SK-N-SH treated with all-trans-retinoic acid at 6 μM for 48 hours (cell line): ENCODE measurements around the gene KIF3B.
"Not testable (repeated sequence)": the region's sequence is repeated elsewhere in the genome, so short reads cannot be mapped to it uniquely, and the experiment has no call there.

Experiments
- ATAC-seq: fragments of 200-7000 bp; cut with Tn5 transposase; 3 replicates; pipeline ENCODE4 v1.9.1; 2020; ENCODE audit warnings: mild to moderate bottlenecking, moderate library complexity
- ARNTL ChIP-seq: fragments of 450-650 bp; formaldehyde crosslinking; IDR thresholded peaks from 2 replicates; pipeline ENCODE4 v1.5.0; 2020; ENCODE audit warnings: low read depth, mild to moderate bottlenecking, moderate library complexity, borderline replicate concordance
- BACH2 ChIP-seq: fragments of 250-450 bp; sonication (Bioruptor Pico); IDR thresholded peaks from 2 replicates; pipeline ENCODE4 v1.9.0; 2021; ENCODE audit warnings: mild to moderate bottlenecking, borderline replicate concordance
- CREB5 ChIP-seq: fragments of 250-450 bp; sonication (Bioruptor Pico); IDR thresholded peaks from 2 replicates; pipeline ENCODE4 v1.5.1; 2020; ENCODE audit warnings: low read depth, mild to moderate bottlenecking, moderate library complexity
- CSDC2 ChIP-seq: fragments of 250-450 bp; sonication (Bioruptor Pico); IDR thresholded peaks from 2 replicates; pipeline ENCODE4 v1.5.0; 2020; ENCODE audit warnings: mild to moderate bottlenecking, moderate library complexity
- CSRNP3 ChIP-seq: fragments of 250-450 bp; sonication (Bioruptor Pico); IDR thresholded peaks from 2 replicates; pipeline ENCODE4 v1.5.1; 2021; ENCODE audit warnings: mild to moderate bottlenecking, moderate library complexity
- ESRRG ChIP-seq: fragments of 250-450 bp; sonication (Bioruptor Pico); IDR thresholded peaks from 2 replicates; pipeline ENCODE4 v1.6.1; 2021; ENCODE audit warnings: mild to moderate bottlenecking
- GLIS3 ChIP-seq: fragments of 250-450 bp; sonication (Bioruptor Pico); IDR thresholded peaks from 2 replicates; pipeline ENCODE4 v1.5.0; 2020; ENCODE audit warnings: mild to moderate bottlenecking, moderate library complexity
- ISL1 ChIP-seq: fragments of 250-450 bp; sonication (Bioruptor Pico); IDR thresholded peaks from 2 replicates; pipeline ENCODE4 v2.1.2; 2022; ENCODE audit warnings: mild to moderate bottlenecking, moderate library complexity
- OSR1 ChIP-seq: fragments of 250-450 bp; sonication (Bioruptor Pico); IDR thresholded peaks from 2 replicates; pipeline ENCODE4 v1.8.0; 2022; ENCODE audit warnings: moderate library complexity, mild to moderate bottlenecking, inconsistent platforms
- POU6F1 ChIP-seq: fragments of 250-450 bp; sonication (Bioruptor Pico); IDR thresholded peaks from 2 replicates; pipeline ENCODE4 v1.8.0; 2021; ENCODE audit warnings: low read depth, mild to moderate bottlenecking, moderate library complexity, borderline replicate concordance
- RARB ChIP-seq: fragments of 250-450 bp; sonication (Bioruptor Pico); IDR thresholded peaks from 2 replicates; pipeline ENCODE4 v1.8.0; 2021; ENCODE audit warnings: mild to moderate bottlenecking, moderate library complexity
- SNAI2 ChIP-seq: fragments of 250-450 bp; sonication (Bioruptor Pico); IDR thresholded peaks from 2 replicates; pipeline ENCODE4 v1.5.0; 2020; ENCODE audit warnings: mild to moderate bottlenecking, moderate library complexity
- TOX ChIP-seq: fragments of 250-450 bp; sonication (Bioruptor Pico); IDR thresholded peaks from 2 replicates; pipeline ENCODE4 v1.8.0; 2021; ENCODE audit warnings: mild to moderate bottlenecking, moderate library complexity, borderline replicate concordance
- TSHZ2 ChIP-seq: fragments of 250-450 bp; sonication (Bioruptor Pico); IDR thresholded peaks from 2 replicates; pipeline ENCODE4 v1.5.0; 2020; ENCODE audit warnings: mild to moderate bottlenecking, moderate library complexity
- ZC3H10 ChIP-seq: fragments of 250-450 bp; sonication (Bioruptor Pico); IDR thresholded peaks from 2 replicates; pipeline ENCODE4 v1.5.1; 2021; ENCODE audit warnings: mild to moderate bottlenecking, moderate library complexity
- ZFP3 ChIP-seq: fragments of 250-450 bp; sonication (Bioruptor Pico); IDR thresholded peaks from 2 replicates; pipeline ENCODE4 v1.5.0; 2020; ENCODE audit warnings: mild to moderate bottlenecking, moderate library complexity
- ZFP30 ChIP-seq: fragments of 450-650 bp; formaldehyde crosslinking; IDR thresholded peaks from 2 replicates; pipeline ENCODE4 v1.5.0; 2022; ENCODE audit warnings: mild to moderate bottlenecking, moderate library complexity
- ZNF565 ChIP-seq: fragments of 450-650 bp; formaldehyde crosslinking; conservative IDR thresholded peaks from 2 replicates; pipeline ENCODE4 v1.5.0; 2020; ENCODE audit warnings: low read depth, mild to moderate bottlenecking, moderate library complexity
- ZNF70 ChIP-seq: fragments of 450-650 bp; formaldehyde crosslinking; IDR thresholded peaks from 2 replicates; pipeline ENCODE4 v1.5.0; 2020; ENCODE audit warnings: mild to moderate bottlenecking, moderate library complexity
- ZNF8 ChIP-seq: fragments of 450-650 bp; formaldehyde crosslinking; IDR thresholded peaks from 2 replicates; pipeline ENCODE4 v1.5.0; 2020; ENCODE audit warnings: mild to moderate bottlenecking, moderate library complexity

KIF3B gene

GRCh38 chr20:32287231-32287638 lies 9.8 kb downstream of the KIF3B start (continued):
- TF ChIP-seq POU6F1 (CRISPR knock-in tag) (no peak), SNAI2 (no peak), ZNF70 (CRISPR knock-in tag) (no peak), ZC3H10 (no peak), CSDC2 (no peak)
- TF ChIP-seq, all 23 proteins: peak for 0

GRCh38 chr20:32288225-32288849 lies 10.9 kb downstream of the KIF3B start:
- no peak for ATAC-seq
- TF ChIP-seq ARNTL (CRISPR knock-in tag) (no peak), ZNF70 (CRISPR knock-in tag) (no peak), POU6F1 (CRISPR knock-in tag) (no peak), ISL1 (no peak), TSHZ2 (CRISPR knock-in tag) (no peak), GLIS3 (CRISPR knock-in tag) (no peak), ESRRG (CRISPR knock-in tag) (no peak), RARB (CRISPR knock-in tag) (no peak), CREB5 (CRISPR knock-in tag) (no peak), BACH2 (no peak), ZNF8 (CRISPR knock-in tag) (no peak), ZFP3 (CRISPR knock-in tag) (no peak), CSDC2 (no peak), SNAI2 (no peak), TOX (CRISPR knock-in tag) (no peak), ZFP30 (CRISPR knock-in tag) (no peak)

GRCh38 chr20:32289299-32289660 lies 11.8 kb downstream of the KIF3B start:
- ATAC-seq, result not testable (repeated sequence)

GRCh38 chr20:32289661-32290431 lies 12.4 kb downstream of the KIF3B start:
- ATAC-seq, result no peak
- no peak for TF ChIP-seq TSHZ2 (CRISPR knock-in tag)
- no peak for TF ChIP-seq ZFP30 (CRISPR knock-in tag)
- no peak for TF ChIP-seq ZNF70 (CRISPR knock-in tag)
- no peak for TF ChIP-seq ZFP3 (CRISPR knock-in tag)
- TF ChIP-seq OSR1, result no peak
- no peak for TF ChIP-seq CREB5 (CRISPR knock-in tag)
- TF ChIP-seq SNAI2, result no peak
- TF ChIP-seq ZNF565 (CRISPR knock-in tag), result no peak
- TF ChIP-seq CSRNP3 (CRISPR knock-in tag), result no peak
- TF ChIP-seq TOX (CRISPR knock-in tag), result no peak
- TF ChIP-seq BACH2, result no peak
